Endothelial cell of umbilical vein (primary cell): Measurements from ENCODE around the gene UBAP1. TPM values are rescaled to one million over a fixed set of nuclear protein-coding genes. Genes with fewer than 3 reads are reported as not detected.

ENCODE experiments used
- BruUV-seq: library from RNA; stranded (reverse); fragments of 400-500 nt; replicated peaks from 2 replicates; lab custom pipeline; 2021; lab: Mats Ljungman, UMichigan
- CTCF ChIA-PET: fragments of 300-600, 350-600 bp; sonication (Branson Sonifier 250); formaldehyde crosslinking; loops from one replicate; lab custom pipeline; 2021; ENCODE audit warnings: antibody characterized with exemption, inconsistent platforms; lab: Charles Lee
- POLR2A ChIA-PET: fragments of 300-600, 350-600 bp; sonication (Branson Sonifier 250); formaldehyde crosslinking; loops from one replicate; lab custom pipeline; 2021; ENCODE audit warnings: antibody characterized with exemption, inconsistent platforms; lab: Charles Lee
- DNase-seq: peaks from one replicate; pipeline ENCODE4 v3.0.0-alpha.2; 2011; ENCODE audit warnings: low read depth, low spot score
- FAIRE-seq: peaks from 2 replicates; lab custom pipeline; 2011; peaks lifted over from hg19 to GRCh38; lab: Jason Lieb, UNC
- H2AFZ ChIP-seq: 2 replicates; pipeline ENCODE4 v1.6.0; 2012; ENCODE audit warnings: low read depth, low read length, control low read depth, inconsistent platforms
- H3K27ac ChIP-seq: 2 replicates; pipeline ENCODE4 v1.5.1; 2011; ENCODE audit warnings: low read depth, mild to moderate bottlenecking, control low read depth, low read length, moderate library complexity; ENCODE audit not compliant: insufficient read depth
- H3K27me3 ChIP-seq, 2 experiments: 2 replicates each; pipeline versions ENCODE4 v1.6.0 to v1.6.1; 2011; ENCODE audit warnings: low read length in 2 of 2, mixed read lengths in 1 of 2; ENCODE audit not compliant: control insufficient read depth in 2 of 2, insufficient read depth in 2 of 2
- H3K36me3 ChIP-seq, 2 experiments: 2 replicates in 1 of 2; 3 replicates in 1 of 2; pipeline ENCODE4 v1.5.1; 2011; ENCODE audit warnings: low read length in 2 of 2, mild to moderate bottlenecking in 1 of 2, moderate library complexity in 1 of 2; ENCODE audit not compliant: control insufficient read depth in 2 of 2, insufficient read depth in 2 of 2; ENCODE audit errors: extremely low read depth in 1 of 2
- H3K4me1 ChIP-seq: 3 replicates; pipeline ENCODE4 v1.5.1; 2011; ENCODE audit warnings: mild to moderate bottlenecking, low read length; ENCODE audit not compliant: control insufficient read depth, insufficient read depth; ENCODE audit errors: extremely low read depth
- H3K4me2 ChIP-seq: 2 replicates; pipeline ENCODE4 v1.6.1; 2011; ENCODE audit warnings: low read length, control low read depth, mixed read lengths; ENCODE audit not compliant: insufficient read depth
- H3K4me3 ChIP-seq, 3 experiments: fragments of 200-600 bp in 1 of 3; sonication (generic), shearing (Covaris generic) in 1 of 3; replicated peaks in 1 of 3; 2 replicates each; pipeline ENCODE4 v1.5.1; 2011 to 2016; ENCODE audit warnings: control low read depth in 3 of 3, low read length in 3 of 3, mild to moderate bottlenecking in 2 of 3, inconsistent platforms in 1 of 3, low read depth in 1 of 3, moderate library complexity in 1 of 3; ENCODE audit not compliant: insufficient read depth in 1 of 3
- H3K79me2 ChIP-seq: 2 replicates; pipeline ENCODE4 v1.6.0; 2012; ENCODE audit warnings: low read length, inconsistent platforms; ENCODE audit not compliant: control insufficient read depth, insufficient read depth
- H3K9ac ChIP-seq: replicated peaks from 2 replicates; pipeline ENCODE3; 2011; ENCODE audit warnings: low read length, control low read depth; ENCODE audit not compliant: insufficient read depth; ENCODE audit errors: extremely low read depth
- H3K9me1 ChIP-seq: replicated peaks from 3 replicates; pipeline ENCODE4 v1.6.0; 2011; ENCODE audit warnings: mild to moderate bottlenecking, low read length; ENCODE audit not compliant: control insufficient read depth, insufficient read depth; ENCODE audit errors: extremely low read depth
- H3K9me3 ChIP-seq: replicated peaks from 2 replicates; pipeline ENCODE4 v1.5.1; 2012; ENCODE audit warnings: low read length, inconsistent platforms; ENCODE audit not compliant: control insufficient read depth, insufficient read depth
- H4K20me1 ChIP-seq: replicated peaks from 2 replicates; pipeline ENCODE3; 2011; ENCODE audit warnings: mild to moderate bottlenecking, low read length; ENCODE audit not compliant: control insufficient read depth, insufficient read depth; ENCODE audit errors: extremely low read depth
- CTCF ChIP-seq, 2 donors: IDR thresholded peaks; 1 replicate in 1 of 2; 2 replicates in 1 of 2; pipeline ENCODE4 v1.5.1; 2011; ENCODE audit warnings: low read length in 2 of 2, mild to moderate bottlenecking in 2 of 2, moderate library complexity in 2 of 2, control low read depth in 1 of 2, inconsistent platforms in 1 of 2, low read depth in 1 of 2; ENCODE audit not compliant: insufficient read depth in 1 of 2; ENCODE audit errors: extremely low read depth in 1 of 2
- EZH2 ChIP-seq: IDR thresholded peaks from 2 replicates; pipeline ENCODE4 v1.6.1; 2012; ENCODE audit warnings: borderline replicate concordance, low read depth, mild to moderate bottlenecking, moderate library complexity, low read length, inconsistent platforms; ENCODE audit not compliant: severe bottlenecking
- FOS ChIP-seq: IDR thresholded peaks from 2 replicates; pipeline ENCODE4 v1.6.1; 2011; ENCODE audit warnings: mild to moderate bottlenecking, low read length, moderate library complexity, borderline replicate concordance; ENCODE audit not compliant: insufficient read depth
- GATA2 ChIP-seq: IDR thresholded peaks from 2 replicates; pipeline ENCODE4 v1.7.0; 2011; ENCODE audit warnings: low read depth, mild to moderate bottlenecking, moderate library complexity, mixed read lengths, low read length; ENCODE audit not compliant: insufficient read length, insufficient read depth
- JUN ChIP-seq: IDR thresholded peaks from 2 replicates; pipeline ENCODE4 v1.6.1; 2011; ENCODE audit warnings: borderline replicate concordance, low read depth; ENCODE audit not compliant: insufficient read length, insufficient read depth
- MAX ChIP-seq: IDR thresholded peaks from 2 replicates; pipeline ENCODE4 v1.6.1; 2011; ENCODE audit not compliant: insufficient read depth, insufficient read length
- MYC ChIP-seq: IDR thresholded peaks from one replicate; pipeline ENCODE4 v1.6.1; 2011; ENCODE audit warnings: mild to moderate bottlenecking, low read depth, low read length
- POLR2A ChIP-seq: IDR thresholded peaks from 2 replicates; pipeline ENCODE4 v1.6.1; 2012; ENCODE audit warnings: low read depth, mild to moderate bottlenecking, control low read depth, low read length
- POLR2AphosphoS5 ChIP-seq: IDR thresholded peaks from 2 replicates; pipeline ENCODE4 v1.6.1; 2012; ENCODE audit warnings: low read depth, mild to moderate bottlenecking, control low read depth, low read length, moderate library complexity; ENCODE audit not compliant: insufficient read depth
- dilution Hi-C: fragments of 300-500 bp; cut with MboI; formaldehyde crosslinking; loops from one replicate; pipeline ENCODE4 v1.15.0; 2019; ENCODE audit warnings: low sequenced_read_pairs; ENCODE audit not compliant: extremely low pct_ligation_motif_present
- intact Hi-C: fragments of 100-400 bp; cut with micrococcal nuclease; formaldehyde crosslinking; loops from one replicate; pipeline ENCODE4 v1.10.0; 2022
- polyA plus RNA-seq, 4 experiments: library from polyadenylated mRNA; depleted of rRNA in 3 of 4; stranded (reverse) in 3 of 4; unstranded in 1 of 4; fragments of >200 nt; gene quantifications; 2 replicates each; pipeline versions ENCODE4 v1.2.1 to v1.2.3, GENCODE V29; 2011 to 2012; ENCODE audit warnings: missing spikeins in 1 of 4
- total RNA-seq: library from RNA; stranded (reverse); gene quantifications from 2 replicates; pipeline ENCODE4 v1.2.3, GENCODE V29; 2021

Gene UBAP1
- total and polyA plus RNA-seq, 2 donors (not counting 3 experiments of a cell fraction or from before 2014, with no cell fraction given), result 38.8 TPM

GRCh38 chr9:34197756-34198711 lies 19.2 kb downstream of the UBAP1 start:
- Histone ChIP-seq H3K9me3 (no peaks in the 10 kb centered on the region), H3K9ac (no peak overlapping the region), H3K27ac (no peak overlapping the region), H3K79me2 (peaks cover 73% of the 10 kb centered on the region), H4K20me1 (peaks cover 8% of the 10 kb centered on the region), H3K4me1 (no peaks in the 10 kb centered on the region), H3K9me1 (no peaks in the 10 kb centered on the region), H3K4me3 (no peak overlapping the region), H2AFZ (no peak overlapping the region), H3K36me3 (peaks cover 0 to 4% of the 10 kb centered on the region in 2 experiments), H3K27me3 (no peaks in the 10 kb centered on the region), H3K4me2 (no peak overlapping the region)
- ChIA-PET CTCF (interaction anchor here (1.8 kb wide), 1 partner anchor 12 kb away, joined by 4 read pairs; no protein-coding TSS in a partner anchor), POLR2A (interaction anchor here (1.5 kb wide), 1 partner anchor 19 kb away, joined by 4 read pairs; the partner anchor contains the start of gene UBAP1)
- FAIRE-seq (no peak), DNase-seq (no peak)
- dilution Hi-C loops (no loop called here), intact Hi-C loops (no loop called here)
- TF ChIP-seq FOS (no peak), MYC (no peak), POLR2AphosphoS5 (no peak), EZH2 (no peak), POLR2A (no peak), JUN (no peak)
- no TSS peak for BruUV-seq

DNA sequence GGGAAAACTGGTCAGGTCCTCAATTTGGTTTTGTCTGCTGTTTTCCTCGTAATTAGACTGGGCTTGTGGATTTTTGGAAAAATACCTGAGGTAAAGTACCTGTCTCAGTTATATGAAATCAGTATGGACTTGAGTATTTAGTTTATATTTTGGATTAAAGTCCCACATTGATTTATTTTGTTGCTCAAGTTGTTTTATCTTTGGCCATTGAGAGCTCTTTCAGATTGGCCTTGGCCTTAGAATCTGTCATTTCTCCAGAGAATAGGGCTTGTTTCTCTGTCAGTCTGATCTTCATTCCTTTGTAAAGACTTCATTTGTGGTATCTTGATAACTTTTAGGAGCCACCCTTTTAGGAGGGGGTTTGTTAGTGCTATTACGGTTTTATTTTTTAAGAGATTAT lies 21.2 kb downstream of the UBAP1 start:
- Histone ChIP-seq H3K4me1 (no peaks in the 10 kb centered on the region), H3K27me3 (no peaks in the 10 kb centered on the region), H3K27ac (no peak overlapping the region), H3K9me3 (no peaks in the 10 kb centered on the region), H3K79me2 (peaks cover 75% of the 10 kb centered on the region), H3K4me3 (no peak overlapping the region), H3K36me3 (peaks cover 0 to 4% of the 10 kb centered on the region in 2 experiments), H2AFZ (no peak overlapping the region), H4K20me1 (peaks cover 9% of the 10 kb centered on the region), H3K9ac (no peak overlapping the region), H3K9me1 (no peaks in the 10 kb centered on the region), H3K4me2 (no peak overlapping the region)
- no peak for TF ChIP-seq POLR2A
- no peak for TF ChIP-seq FOS
- TF ChIP-seq MAX, result no peak
- no peak for TF ChIP-seq POLR2AphosphoS5
- TF ChIP-seq EZH2, result no peak
- TF ChIP-seq JUN, result no peak
- TF ChIP-seq GATA2, result no peak
- no peak for TF ChIP-seq MYC
- no peak for TF ChIP-seq CTCF (IDR thresholded peaks at IDR 0.05; ENCODE audit: extremely low read depth in 1 of 2, insufficient read depth in 1 of 2, low read depth in 1 of 2, low read length in 2 of 2)
- intact Hi-C loops (no loop called here), dilution Hi-C loops (no loop called here)
- no peak for FAIRE-seq
- no peak for DNase-seq
- POLR2A ChIA-PET, result no interaction called here
- BruUV-seq, result no TSS peak
- CTCF ChIA-PET, result interaction anchor here (1.1 to 1.7 kb wide), 4 partner anchors 11 to 54 kb away, joined by 3 to 10 read pairs (median 4); partner anchors contain the start of gene UBAP1
